SK-N-SH treated with all-trans-retinoic acid at 6 μM for 48 hours (cell line): ENCODE results near the gene CHST2.

Experiments used
- ATAC-seq: fragments of 200-7000 bp; cut with Tn5 transposase; 3 replicates; pipeline ENCODE4 v1.9.1; 2020; ENCODE audit warnings: mild to moderate bottlenecking, moderate library complexity
- ARNTL ChIP-seq: fragments of 450-650 bp; formaldehyde crosslinking; IDR thresholded peaks from 2 replicates; pipeline ENCODE4 v1.5.0; 2020; ENCODE audit warnings: low read depth, mild to moderate bottlenecking, moderate library complexity, borderline replicate concordance
- CSDC2 ChIP-seq: fragments of 250-450 bp; sonication (Bioruptor Pico); IDR thresholded peaks from 2 replicates; pipeline ENCODE4 v1.5.0; 2020; ENCODE audit warnings: mild to moderate bottlenecking, moderate library complexity
- CSRNP3 ChIP-seq: fragments of 250-450 bp; sonication (Bioruptor Pico); IDR thresholded peaks from 2 replicates; pipeline ENCODE4 v1.5.1; 2021; ENCODE audit warnings: mild to moderate bottlenecking, moderate library complexity
- ESRRG ChIP-seq: fragments of 250-450 bp; sonication (Bioruptor Pico); IDR thresholded peaks from 2 replicates; pipeline ENCODE4 v1.6.1; 2021; ENCODE audit warnings: mild to moderate bottlenecking
- GLIS3 ChIP-seq: fragments of 250-450 bp; sonication (Bioruptor Pico); IDR thresholded peaks from 2 replicates; pipeline ENCODE4 v1.5.0; 2020; ENCODE audit warnings: mild to moderate bottlenecking, moderate library complexity
- ISL1 ChIP-seq: fragments of 250-450 bp; sonication (Bioruptor Pico); IDR thresholded peaks from 2 replicates; pipeline ENCODE4 v2.1.2; 2022; ENCODE audit warnings: mild to moderate bottlenecking, moderate library complexity
- OSR1 ChIP-seq: fragments of 250-450 bp; sonication (Bioruptor Pico); IDR thresholded peaks from 2 replicates; pipeline ENCODE4 v1.8.0; 2022; ENCODE audit warnings: moderate library complexity, mild to moderate bottlenecking, inconsistent platforms
- PATZ1 ChIP-seq: fragments of 250-450 bp; sonication (Bioruptor Pico); IDR thresholded peaks from 2 replicates; pipeline ENCODE4 v1.8.0; 2020; ENCODE audit warnings: mild to moderate bottlenecking, moderate library complexity, borderline replicate concordance
- POU6F1 ChIP-seq: fragments of 250-450 bp; sonication (Bioruptor Pico); IDR thresholded peaks from 2 replicates; pipeline ENCODE4 v1.8.0; 2021; ENCODE audit warnings: low read depth, mild to moderate bottlenecking, moderate library complexity, borderline replicate concordance
- PPARA ChIP-seq: fragments of 250-450 bp; sonication (Bioruptor Pico); IDR thresholded peaks from 2 replicates; pipeline ENCODE4 v1.5.0; 2020; ENCODE audit warnings: mild to moderate bottlenecking, borderline replicate concordance
- RARB ChIP-seq: fragments of 250-450 bp; sonication (Bioruptor Pico); IDR thresholded peaks from 2 replicates; pipeline ENCODE4 v1.8.0; 2021; ENCODE audit warnings: mild to moderate bottlenecking, moderate library complexity
- SNAI2 ChIP-seq: fragments of 250-450 bp; sonication (Bioruptor Pico); IDR thresholded peaks from 2 replicates; pipeline ENCODE4 v1.5.0; 2020; ENCODE audit warnings: mild to moderate bottlenecking, moderate library complexity
- TCF4 ChIP-seq: fragments of 250-450 bp; sonication (Bioruptor Pico); IDR thresholded peaks from 2 replicates; pipeline ENCODE4 v1.8.0; 2021; ENCODE audit warnings: mild to moderate bottlenecking, moderate library complexity, borderline replicate concordance
- TOX ChIP-seq: fragments of 250-450 bp; sonication (Bioruptor Pico); IDR thresholded peaks from 2 replicates; pipeline ENCODE4 v1.8.0; 2021; ENCODE audit warnings: mild to moderate bottlenecking, moderate library complexity, borderline replicate concordance
- TSHZ2 ChIP-seq: fragments of 250-450 bp; sonication (Bioruptor Pico); IDR thresholded peaks from 2 replicates; pipeline ENCODE4 v1.5.0; 2020; ENCODE audit warnings: mild to moderate bottlenecking, moderate library complexity
- ZC3H10 ChIP-seq: fragments of 250-450 bp; sonication (Bioruptor Pico); IDR thresholded peaks from 2 replicates; pipeline ENCODE4 v1.5.1; 2021; ENCODE audit warnings: mild to moderate bottlenecking, moderate library complexity
- ZFP3 ChIP-seq: fragments of 250-450 bp; sonication (Bioruptor Pico); IDR thresholded peaks from 2 replicates; pipeline ENCODE4 v1.5.0; 2020; ENCODE audit warnings: mild to moderate bottlenecking, moderate library complexity
- ZFP30 ChIP-seq: fragments of 450-650 bp; formaldehyde crosslinking; IDR thresholded peaks from 2 replicates; pipeline ENCODE4 v1.5.0; 2022; ENCODE audit warnings: mild to moderate bottlenecking, moderate library complexity
- ZNF70 ChIP-seq: fragments of 450-650 bp; formaldehyde crosslinking; IDR thresholded peaks from 2 replicates; pipeline ENCODE4 v1.5.0; 2020; ENCODE audit warnings: mild to moderate bottlenecking, moderate library complexity
- ZNF8 ChIP-seq: fragments of 450-650 bp; formaldehyde crosslinking; IDR thresholded peaks from 2 replicates; pipeline ENCODE4 v1.5.0; 2020; ENCODE audit warnings: mild to moderate bottlenecking, moderate library complexity

The CHST2 gene

GRCh38 chr3:143134471-143134870 lies 14.9 kb downstream of the CHST2 start (continued):
- TF ChIP-seq TSHZ2 (CRISPR knock-in tag): no peak
- TF ChIP-seq ESRRG: no peak
- no peak for TF ChIP-seq PATZ1 (CRISPR knock-in tag)

GRCh38 chr3:143135150-143135549 lies 15.6 kb downstream of the CHST2 start:
- ATAC-seq: peak; percentile 99
- TF ChIP-seq ZFP30 (CRISPR knock-in tag) (no peak), ZNF8 (CRISPR knock-in tag) (no peak), OSR1 (CRISPR knock-in tag) (no peak)
- TF ChIP-seq, all 23 proteins: peak for 0

GRCh38 chr3:143137435-143138036 lies 18.0 kb downstream of the CHST2 start:
- TF ChIP-seq ZNF70 (no peak), PPARA (no peak), OSR1 (CRISPR knock-in tag) (no peak), ZFP3 (no peak), TCF4 (CRISPR knock-in tag) (no peak), ZFP30 (CRISPR knock-in tag) (no peak), POU6F1 (CRISPR knock-in tag) (no peak), ZNF8 (CRISPR knock-in tag) (no peak), ZC3H10 (CRISPR knock-in tag) (no peak), ESRRG (no peak), GLIS3 (no peak), ARNTL (CRISPR knock-in tag) (no peak)
- ATAC-seq: no peak

GRCh38 chr3:143138953-143139352 lies 19.4 kb downstream of the CHST2 start:
- no peak for TF ChIP-seq TOX (CRISPR knock-in tag)
- TF ChIP-seq ZFP3: no peak
- TF ChIP-seq ISL1 (CRISPR knock-in tag): no peak
- no peak for TF ChIP-seq ZNF8 (CRISPR knock-in tag)
- no peak for TF ChIP-seq ESRRG
- no peak for TF ChIP-seq CSRNP3 (CRISPR knock-in tag)
- TF ChIP-seq ZNF70: no peak
- no peak for TF ChIP-seq ARNTL (CRISPR knock-in tag)
- no peak for TF ChIP-seq RARB (CRISPR knock-in tag)
- no peak for ATAC-seq

GRCh38 chr3:143139762-143140161 lies 20.2 kb downstream of the CHST2 start:
- ATAC-seq: no peak
- TF ChIP-seq OSR1 (CRISPR knock-in tag) (no peak), CSDC2 (CRISPR knock-in tag) (no peak), PPARA (no peak), ZFP3 (no peak), TOX (CRISPR knock-in tag) (no peak), TSHZ2 (CRISPR knock-in tag) (no peak), GLIS3 (no peak), SNAI2 (CRISPR knock-in tag) (no peak), ZNF70 (no peak)
